K562 (cell line): Measurements from ENCODE around the gene COMMD2. TPM values are rescaled to one million over a fixed set of nuclear protein-coding genes. Genes with fewer than 3 reads are reported as not detected.

Experiments used
- ATAC-seq: fragments of 200-7000 bp; cut with Tn5 transposase; 3 replicates; pipeline ENCODE4 v1.9.1; 2020; ENCODE audit warnings: moderate library complexity
- BruUV-seq: library from RNA; stranded (reverse); fragments of 400-500 nt; replicated peaks from 2 replicates; lab custom pipeline; 2021; lab: Mats Ljungman, UMichigan
- CTCF ChIA-PET: fragments of 300-600 bp; formaldehyde crosslinking; extraction: SDS; loops from one replicate; lab custom pipeline; 2021; ENCODE audit warnings: low intra/inter-chr PET ratio; lab: Yijun Ruan, JAX
- POLR2A ChIA-PET: fragments of 300-600, 350-650 bp; sonication (Branson Sonifier 250); formaldehyde crosslinking; extraction: SDS; loops from one replicate; lab custom pipeline; 2021; ENCODE audit warnings: antibody characterized with exemption, inconsistent platforms; lab: Yijun Ruan, JAX
- DNase-seq, 4 experiments: peaks; one replicate each; pipeline versions ENCODE4 v3.0.0 to v3.0.0-alpha.2; 2011 to 2018; ENCODE audit warnings: low spot score in 3 of 4, mixed read lengths in 3 of 4; ENCODE audit errors: extremely low read depth in 1 of 4
- FAIRE-seq: peaks from 2 replicates; lab custom pipeline; 2011; peaks lifted over from hg19 to GRCh38; lab: Jason Lieb, UNC
- H2AFZ ChIP-seq: 2 replicates; pipeline ENCODE4 v1.6.0; 2011; ENCODE audit warnings: low read depth, low read length, control low read depth, inconsistent platforms
- H3K27ac ChIP-seq: fragments of 200-600 bp; 3 replicates; pipeline ENCODE4 v1.8.0; 2011; ENCODE audit warnings: low read depth, mild to moderate bottlenecking, control low read depth, inconsistent platforms, low read length, moderate library complexity, mixed read lengths; ENCODE audit errors: extremely low read depth
- H3K27me3 ChIP-seq, 2 experiments: fragments of 300-600 bp in 1 of 2; 2 replicates in 1 of 2; 3 replicates in 1 of 2; pipeline versions ENCODE4 v1.6.0 to v1.8.0; 2011; ENCODE audit warnings: inconsistent platforms in 2 of 2, low read length in 2 of 2, mild to moderate bottlenecking in 1 of 2, mixed read lengths in 1 of 2, moderate library complexity in 1 of 2; ENCODE audit not compliant: control insufficient read depth in 2 of 2, insufficient read depth in 2 of 2
- H3K36me3 ChIP-seq: fragments of 300-600 bp; 3 replicates; pipeline ENCODE4 v1.8.0; 2011; ENCODE audit warnings: mild to moderate bottlenecking, low read length, inconsistent platforms; ENCODE audit not compliant: control insufficient read depth, insufficient read depth
- H3K4me1 ChIP-seq, 2 experiments: fragments of 200-600 bp in 1 of 2; replicated peaks in 1 of 2; 2 replicates in 1 of 2; 3 replicates in 1 of 2; pipeline versions ENCODE4 v1.5.1 to v1.8.0; 2011; ENCODE audit warnings: inconsistent platforms in 2 of 2, low read length in 2 of 2, mild to moderate bottlenecking in 1 of 2, mixed read lengths in 1 of 2, moderate library complexity in 1 of 2; ENCODE audit not compliant: control insufficient read depth in 2 of 2, insufficient read depth in 2 of 2
- H3K4me2 ChIP-seq: 2 replicates; pipeline ENCODE4 v1.6.1; 2011; ENCODE audit warnings: low read length, control low read depth, inconsistent platforms, mixed read lengths; ENCODE audit not compliant: insufficient read depth
- H3K4me3 ChIP-seq: fragments of 200-600 bp; sonication (generic), shearing (Covaris generic); 2 replicates; pipeline ENCODE4 v1.5.1; 2016; ENCODE audit warnings: control low read depth, inconsistent platforms
- H3K79me2 ChIP-seq: fragments of 200-600 bp; 3 replicates; pipeline ENCODE4 v1.8.0; 2011; ENCODE audit warnings: low read length, inconsistent platforms; ENCODE audit not compliant: control insufficient read depth, insufficient read depth
- H3K9ac ChIP-seq, 2 experiments: 2 replicates each; pipeline versions ENCODE4 v1.6.0 to v1.6.1; 2011; ENCODE audit warnings: low read depth in 2 of 2, low read length in 2 of 2, control low read depth in 1 of 2, inconsistent platforms in 1 of 2, mild to moderate bottlenecking in 1 of 2, mixed read lengths in 1 of 2; ENCODE audit not compliant: insufficient read depth in 1 of 2
- H3K9me1 ChIP-seq: one replicate; pipeline ENCODE4 v1.6.0; 2011; ENCODE audit warnings: inconsistent platforms, mild to moderate bottlenecking, low read length, moderate library complexity; ENCODE audit not compliant: control insufficient read depth, insufficient read depth
- H3K9me3 ChIP-seq: replicated peaks from 2 replicates; pipeline ENCODE4 v1.5.1; 2011; ENCODE audit warnings: low read depth, low read length, inconsistent platforms; ENCODE audit not compliant: control insufficient read depth, insufficient read depth
- H4K20me1 ChIP-seq: replicated peaks from 2 replicates; pipeline ENCODE4 v1.6.1; 2011; ENCODE audit warnings: low read length, inconsistent platforms, mixed read lengths; ENCODE audit not compliant: control insufficient read depth, insufficient read depth
- CHCHD3 ChIP-seq: fragments of 250-450 bp; sonication (Bioruptor Pico); IDR thresholded peaks from 2 replicates; pipeline ENCODE4 v2.1.2; 2022; ENCODE audit warnings: mild to moderate bottlenecking
- NCOR1 ChIP-seq: fragments of 450-650 bp; IDR thresholded peaks from 2 replicates; pipeline ENCODE4 v1.6.1; 2016; ENCODE audit warnings: mild to moderate bottlenecking, moderate library complexity
- NFATC3 ChIP-seq: fragments of 450-650 bp; IDR thresholded peaks from 2 replicates; pipeline ENCODE4 v1.6.1; 2017; ENCODE audit warnings: mild to moderate bottlenecking
- RBM14 ChIP-seq: fragments of 200-400 bp; formaldehyde crosslinking; IDR thresholded peaks from 2 replicates; pipeline ENCODE4 v1.6.1; 2018; ENCODE audit warnings: low read depth, mild to moderate bottlenecking, low read length, moderate library complexity, borderline replicate concordance; ENCODE audit not compliant: insufficient read depth
- SMARCE1 ChIP-seq: fragments of 450-650 bp; IDR thresholded peaks from 2 replicates; pipeline ENCODE4 v1.7.1; 2016; ENCODE audit warnings: mild to moderate bottlenecking
- TBL1XR1 ChIP-seq, 2 experiments: IDR thresholded peaks; 2 replicates each; pipeline ENCODE4 v1.6.1; 2012; ENCODE audit warnings: improper control_type of control experiment in 2 of 2, low read length in 2 of 2, mild to moderate bottlenecking in 1 of 2
- TCFL5 ChIP-seq: fragments of 250-450 bp; sonication (Bioruptor Pico); conservative IDR thresholded peaks from 2 replicates; pipeline ENCODE4 v1.6.1; 2021; ENCODE audit warnings: mild to moderate bottlenecking, moderate library complexity, matching md5 sums
- WHSC1 ChIP-seq: IDR thresholded peaks from one replicate; pipeline ENCODE4 v1.6.1; 2012; ENCODE audit warnings: low read length, control low read depth, inconsistent platforms
- YY1 ChIP-seq, 3 experiments: IDR thresholded peaks; 2 replicates each; pipeline ENCODE4 v1.6.1; 2011; ENCODE audit warnings: low read length in 2 of 3, mild to moderate bottlenecking in 2 of 3, moderate library complexity in 2 of 3, borderline replicate concordance in 1 of 3, control low read depth in 1 of 3, low read depth in 1 of 3; ENCODE audit not compliant: insufficient read depth in 3 of 3, insufficient replicate concordance in 2 of 3, control insufficient read depth in 1 of 3, insufficient read length in 1 of 3; ENCODE audit errors: extremely low read depth in 1 of 3
- ZFX ChIP-seq: sonication (generic); formaldehyde crosslinking; IDR thresholded peaks from 2 replicates; pipeline ENCODE4 v1.8.0; 2022; ENCODE audit warnings: mild to moderate bottlenecking, missing genetic modification reagents, moderate library complexity
- ZKSCAN3 ChIP-seq: fragments of 250-450 bp; sonication (Bioruptor Pico); IDR thresholded peaks from 2 replicates; pipeline ENCODE4 v1.4.0; 2020
- WGBS: fragments of 100-300 bp; shearing (Covaris generic); methylation state at CpG from one replicate; pipeline ENCODE4 v1.1.6; 2016; ENCODE audit warnings: low coverage, mixed read lengths; ENCODE audit not compliant: insufficient coverage; ENCODE audit errors: missing lambda C conversion rate; 5-methylcytosine and 5-hydroxymethylcytosine counted together
- in situ Hi-C: fragments of 300-500 bp; cut with MboI; formaldehyde crosslinking; loops from 4 replicates; pipeline ENCODE4 v1.15.0; 2018; ENCODE audit warnings: inconsistent platforms, mixed read lengths
- intact Hi-C: fragments of 100-400 bp; cut with micrococcal nuclease; formaldehyde crosslinking; loops from 2 replicates; pipeline ENCODE4 v1.14.2; 2022
- polyA plus RNA-seq, 8 experiments: library from polyadenylated mRNA; depleted of rRNA in 4 of 8; stranded (reverse) in 5 of 8; unstranded in 3 of 8; fragments of >200 nt; fragmentation: Nextera tagmentation in 2 of 8; fragmentation: Illumina TruSeq in 1 of 8; extraction: Ambion mirVana in 2 of 8; extraction: Trizol in 1 of 8; gene quantifications; 2 replicates each; pipeline versions ENCODE4 v1.2.1 to v1.2.3, GENCODE V29; 2011 to 2014; ENCODE audit warnings: inconsistent platforms in 1 of 8, missing spikeins in 1 of 8
- total RNA-seq, 7 experiments: library from RNA; depleted of rRNA in 6 of 7; stranded (reverse); fragments of >200 nt in 6 of 7; fragmentation: Illumina TruSeq in 2 of 7; extraction: Trizol in 2 of 7; gene quantifications; 2 replicates each; pipeline versions ENCODE4 v1.2.1 to v1.2.3, GENCODE V29; 2011 to 2021; ENCODE audit warnings: low replicate concordance in 1 of 7
- TF ChIP-seq, protein P1 (sequence below): sonication (generic); formaldehyde crosslinking; IDR thresholded peaks from 2 replicates; pipeline ENCODE4 v1.8.0; 2022; ENCODE audit warnings: mild to moderate bottlenecking, missing genetic modification reagents
- TF ChIP-seq, protein P2 (sequence below), 2 experiments: IDR thresholded peaks; 2 replicates each; pipeline ENCODE4 v1.6.1; 2012; ENCODE audit warnings: improper control_type of control experiment in 2 of 2, low read depth in 2 of 2, low read length in 2 of 2, borderline replicate concordance in 1 of 2
- TF ChIP-seq, protein P3 (sequence below): conservative IDR thresholded peaks from 2 replicates; pipeline ENCODE4 v1.6.1; 2011; ENCODE audit warnings: low read depth, mild to moderate bottlenecking, low read length; ENCODE audit not compliant: control insufficient read depth
- TF ChIP-seq, protein P4 (sequence below): sonication (generic); formaldehyde crosslinking; IDR thresholded peaks from 2 replicates; pipeline ENCODE4 v1.8.0; 2022; ENCODE audit warnings: mild to moderate bottlenecking, missing genetic modification reagents

COMMD2 gene
- total and polyA plus RNA-seq, 9 of the 15 experiments (the other 6 are each of a cell fraction or from before 2014, with no cell fraction given): 25.8 to 102 (median 41.8) TPM

DNA sequence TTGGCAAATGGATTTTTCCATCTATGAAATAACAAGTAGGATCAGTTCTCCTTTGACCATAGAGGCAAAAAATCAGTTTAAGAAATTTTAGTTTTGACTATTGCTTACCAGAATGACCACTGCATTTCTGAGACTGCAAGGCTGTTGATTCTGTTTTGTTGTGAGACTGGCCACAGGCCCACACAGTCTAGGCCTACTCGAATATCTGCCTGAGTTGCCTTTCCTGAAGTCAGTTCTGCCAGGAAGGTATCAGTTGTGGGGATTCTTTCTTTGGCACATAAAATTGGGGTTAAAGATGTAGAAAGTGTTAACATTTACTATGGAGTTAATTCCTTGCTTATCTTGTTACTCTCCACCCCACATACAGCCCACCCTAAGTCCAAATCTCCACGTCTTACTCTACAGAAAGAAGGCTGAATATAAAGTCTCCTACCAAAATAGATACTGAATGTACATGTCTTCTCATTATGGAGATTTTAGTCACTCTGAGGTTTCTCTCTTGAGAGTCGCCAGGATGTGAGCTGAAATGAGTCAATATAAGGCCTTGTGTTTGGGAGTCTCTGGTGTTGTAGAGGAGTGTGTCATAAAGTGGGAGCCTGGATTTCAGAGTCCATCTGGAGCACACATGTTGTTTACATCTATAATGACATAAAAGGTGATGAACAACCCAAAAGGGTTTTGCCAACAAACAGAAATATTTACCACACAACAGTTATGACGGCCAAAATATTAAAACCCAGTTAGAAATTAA is 49.4 kb downstream of the COMMD2 start:
- no peak for ATAC-seq
- FAIRE-seq: no peak
- in situ Hi-C loops: no loop called here
- no peaks in the 10 kb centered on the region for H3K9me3 ChIP-seq
- no peak for DNase-seq
- H3K4me1 ChIP-seq: no peaks in the 10 kb centered on the region
- POLR2A ChIA-PET: no interaction called here
- H3K4me3 ChIP-seq: no peak overlapping the region
- no peaks in the 10 kb centered on the region for H4K20me1 ChIP-seq
- H3K27ac ChIP-seq: no peak overlapping the region
- H3K79me2 ChIP-seq: no peaks in the 10 kb centered on the region
- CTCF ChIA-PET: no interaction called here
- 7% methylated on average over 4 of the region's 4 CpGs for WGBS
- no peak overlapping the region for H3K9ac ChIP-seq
- H2AFZ ChIP-seq: no peak overlapping the region
- intact Hi-C loops: no loop called here
- no TSS peak for BruUV-seq
- no peaks in the 10 kb centered on the region for H3K36me3 ChIP-seq
- no peak for TF ChIP-seq ZKSCAN3 (CRISPR knock-in tag)
- no peak for TF ChIP-seq RBM14
- TF ChIP-seq NFATC3: no peak
- TF ChIP-seq, protein P1, sequence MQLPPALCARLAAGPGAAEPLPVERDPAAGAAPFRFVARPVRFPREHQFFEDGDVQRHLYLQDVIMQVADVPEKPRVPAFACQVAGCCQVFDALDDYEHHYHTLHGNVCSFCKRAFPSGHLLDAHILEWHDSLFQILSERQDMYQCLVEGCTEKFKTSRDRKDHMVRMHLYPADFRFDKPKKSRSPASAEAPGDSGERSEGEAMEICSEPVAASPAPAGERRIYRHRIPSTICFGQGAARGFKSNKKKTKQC: no peak
- TF ChIP-seq, protein P2, sequence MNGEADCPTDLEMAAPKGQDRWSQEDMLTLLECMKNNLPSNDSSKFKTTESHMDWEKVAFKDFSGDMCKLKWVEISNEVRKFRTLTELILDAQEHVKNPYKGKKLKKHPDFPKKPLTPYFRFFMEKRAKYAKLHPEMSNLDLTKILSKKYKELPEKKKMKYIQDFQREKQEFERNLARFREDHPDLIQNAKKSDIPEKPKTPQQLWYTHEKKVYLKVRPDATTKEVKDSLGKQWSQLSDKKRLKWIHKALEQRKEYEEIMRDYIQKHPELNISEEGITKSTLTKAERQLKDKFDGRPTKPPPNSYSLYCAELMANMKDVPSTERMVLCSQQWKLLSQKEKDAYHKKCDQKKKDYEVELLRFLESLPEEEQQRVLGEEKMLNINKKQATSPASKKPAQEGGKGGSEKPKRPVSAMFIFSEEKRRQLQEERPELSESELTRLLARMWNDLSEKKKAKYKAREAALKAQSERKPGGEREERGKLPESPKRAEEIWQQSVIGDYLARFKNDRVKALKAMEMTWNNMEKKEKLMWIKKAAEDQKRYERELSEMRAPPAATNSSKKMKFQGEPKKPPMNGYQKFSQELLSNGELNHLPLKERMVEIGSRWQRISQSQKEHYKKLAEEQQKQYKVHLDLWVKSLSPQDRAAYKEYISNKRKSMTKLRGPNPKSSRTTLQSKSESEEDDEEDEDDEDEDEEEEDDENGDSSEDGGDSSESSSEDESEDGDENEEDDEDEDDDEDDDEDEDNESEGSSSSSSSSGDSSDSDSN (IDR thresholded peaks at IDR 0.05; ENCODE audit: borderline replicate concordance in 1 of 2, low read depth in 2 of 2, low read length in 2 of 2): no peak
- TF ChIP-seq, protein P3, sequence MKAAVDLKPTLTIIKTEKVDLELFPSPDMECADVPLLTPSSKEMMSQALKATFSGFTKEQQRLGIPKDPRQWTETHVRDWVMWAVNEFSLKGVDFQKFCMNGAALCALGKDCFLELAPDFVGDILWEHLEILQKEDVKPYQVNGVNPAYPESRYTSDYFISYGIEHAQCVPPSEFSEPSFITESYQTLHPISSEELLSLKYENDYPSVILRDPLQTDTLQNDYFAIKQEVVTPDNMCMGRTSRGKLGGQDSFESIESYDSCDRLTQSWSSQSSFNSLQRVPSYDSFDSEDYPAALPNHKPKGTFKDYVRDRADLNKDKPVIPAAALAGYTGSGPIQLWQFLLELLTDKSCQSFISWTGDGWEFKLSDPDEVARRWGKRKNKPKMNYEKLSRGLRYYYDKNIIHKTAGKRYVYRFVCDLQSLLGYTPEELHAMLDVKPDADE: no peak
- TF ChIP-seq ZFX (CRISPR knock-in tag): no peak
- TF ChIP-seq SMARCE1: no peak
- TF ChIP-seq TBL1XR1 (IDR thresholded peaks at IDR 0.05; ENCODE audit: low read length in 2 of 2): no peak
- no peak for TF ChIP-seq TCFL5 (CRISPR knock-in tag)
- TF ChIP-seq WHSC1: no peak
- TF ChIP-seq NCOR1: no peak
- TF ChIP-seq, protein P4, sequence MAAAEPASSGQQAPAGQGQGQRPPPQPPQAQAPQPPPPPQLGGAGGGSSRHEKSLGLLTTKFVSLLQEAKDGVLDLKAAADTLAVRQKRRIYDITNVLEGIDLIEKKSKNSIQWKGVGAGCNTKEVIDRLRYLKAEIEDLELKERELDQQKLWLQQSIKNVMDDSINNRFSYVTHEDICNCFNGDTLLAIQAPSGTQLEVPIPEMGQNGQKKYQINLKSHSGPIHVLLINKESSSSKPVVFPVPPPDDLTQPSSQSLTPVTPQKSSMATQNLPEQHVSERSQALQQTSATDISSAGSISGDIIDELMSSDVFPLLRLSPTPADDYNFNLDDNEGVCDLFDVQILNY (CRISPR knock-in tag): no peak
- TF ChIP-seq CHCHD3: no peak
- TF ChIP-seq YY1 (IDR thresholded peaks at IDR 0.05; ENCODE audit: borderline replicate concordance in 1 of 3, control insufficient read depth in 1 of 3, extremely low read depth in 1 of 3, insufficient read depth in 3 of 3, insufficient read length in 1 of 3, insufficient replicate concordance in 2 of 3, low read depth in 1 of 3, low read length in 2 of 3): no peak
- H3K9me1 ChIP-seq: no peaks in the 10 kb centered on the region
- no peak overlapping the region for H3K4me2 ChIP-seq
- no peaks in the 10 kb centered on the region for H3K27me3 ChIP-seq
